GM12878 (cell line): ENCODE results near the gene FMN2. TPM values are rescaled to one million over a fixed set of nuclear protein-coding genes. Genes with fewer than 3 reads are reported as not detected.

Experiments
- ATAC-seq: fragments of 200-7000 bp; cut with Tn5 transposase; 3 replicates; pipeline ENCODE4 v1.9.1; 2020; ENCODE audit warnings: mild to moderate bottlenecking, moderate library complexity
- BruUV-seq: library from RNA; stranded (reverse); fragments of 400-500 nt; replicated peaks from 2 replicates; lab custom pipeline; 2021; lab: Mats Ljungman, UMichigan
- CTCF ChIA-PET: fragments of 300-600 bp; sonication (Branson Sonifier 250); formaldehyde crosslinking; extraction: SDS; loops from one replicate; lab custom pipeline; 2021; ENCODE audit warnings: inconsistent platforms; lab: Yijun Ruan, JAX
- POLR2A ChIA-PET: fragments of 350-600 bp; formaldehyde crosslinking; extraction: SDS; loops from one replicate; lab custom pipeline; 2021; ENCODE audit warnings: inconsistent platforms; lab: Charles Lee
- RAD21 ChIA-PET: fragments of 300-600 bp; sonication (Branson Sonifier 250); formaldehyde crosslinking; loops from one replicate; lab custom pipeline; 2023; ENCODE audit warnings: antibody characterized with exemption; ENCODE audit not compliant: unreplicated experiment; lab: Charles Lee
- SMC1A ChIA-PET: fragments of 300-600 bp; sonication (Branson Sonifier 250); formaldehyde crosslinking; loops from one replicate; lab custom pipeline; 2023; ENCODE audit not compliant: unreplicated experiment, uncharacterized antibody; lab: Charles Lee
- DNase-seq: peaks from one replicate; pipeline ENCODE4 v3.0.0-alpha.2; 2011; ENCODE audit warnings: low read depth, low spot score
- FAIRE-seq: peaks from 3 replicates; lab custom pipeline; 2011; peaks lifted over from hg19 to GRCh38; lab: Jason Lieb, UNC
- H2AFZ ChIP-seq: 2 replicates; pipeline ENCODE4 v1.6.0; 2011; ENCODE audit warnings: low read depth, low read length, control low read depth; ENCODE audit not compliant: control insufficient read depth
- H3K27ac ChIP-seq: 2 replicates; pipeline ENCODE4 v1.5.1; 2011; ENCODE audit warnings: control low read depth; ENCODE audit not compliant: control insufficient read depth, insufficient read depth
- H3K27me3 ChIP-seq, 2 experiments: replicated peaks in 1 of 2; 2 replicates each; pipeline versions ENCODE4 v1.6.0 to v1.6.1; 2011; ENCODE audit warnings: low read length in 1 of 2; ENCODE audit not compliant: control insufficient read depth in 2 of 2, insufficient read depth in 2 of 2
- H3K36me3 ChIP-seq, 2 experiments: 2 replicates each; pipeline ENCODE4 v1.5.1; 2011; ENCODE audit warnings: low read length in 1 of 2; ENCODE audit not compliant: control insufficient read depth in 2 of 2, insufficient read depth in 2 of 2
- H3K4me1 ChIP-seq: 2 replicates; pipeline ENCODE4 v1.6.1; 2011; ENCODE audit warnings: mild to moderate bottlenecking, low read length, moderate library complexity, mixed read lengths; ENCODE audit not compliant: control insufficient read depth, insufficient read depth
- H3K4me2 ChIP-seq: 2 replicates; pipeline ENCODE4 v1.6.0; 2011; ENCODE audit warnings: control low read depth; ENCODE audit not compliant: control insufficient read depth, insufficient read depth
- H3K4me3 ChIP-seq: fragments of 200-600 bp; sonication (generic); 2 replicates; pipeline ENCODE4 v1.5.1; 2016
- H3K79me2 ChIP-seq: 2 replicates; pipeline ENCODE4 v1.6.0; 2011; ENCODE audit warnings: low read length; ENCODE audit not compliant: control insufficient read depth, insufficient read depth
- H3K9ac ChIP-seq: 2 replicates; pipeline ENCODE4 v1.8.0; 2011; ENCODE audit warnings: low read length, control low read depth, mixed read lengths; ENCODE audit not compliant: control insufficient read depth, insufficient read depth
- H3K9me3 ChIP-seq: replicated peaks from 3 replicates; pipeline ENCODE4 v1.5.1; 2011; ENCODE audit warnings: mild to moderate bottlenecking, low read length; ENCODE audit not compliant: control insufficient read depth, insufficient read depth
- H4K20me1 ChIP-seq: 2 replicates; pipeline ENCODE4 v1.6.0; 2011; ENCODE audit not compliant: control insufficient read depth, insufficient read depth
- CBFB ChIP-seq: IDR thresholded peaks from 2 replicates; pipeline ENCODE4 v1.6.1; 2016; ENCODE audit warnings: antibody characterized with exemption, low read depth
- E4F1 ChIP-seq: fragments of 450-650 bp; IDR thresholded peaks from 2 replicates; pipeline ENCODE4 v1.6.1; 2018; ENCODE audit warnings: borderline replicate concordance, mild to moderate bottlenecking; ENCODE audit not compliant: partially characterized antibody
- EP300 ChIP-seq, 2 experiments: fragments of 150-350 bp in 1 of 2; IDR thresholded peaks; 2 replicates each; pipeline ENCODE4 v1.6.1; 2011 to 2012; ENCODE audit warnings: low read depth in 2 of 2, low read length in 2 of 2, borderline replicate concordance in 1 of 2, improper control_type of control experiment in 1 of 2, inconsistent platforms in 1 of 2; ENCODE audit not compliant: control insufficient read depth in 1 of 2
- ETV6 ChIP-seq, 2 experiments: fragments of 450-650 bp in 1 of 2; IDR thresholded peaks in 1 of 2; conservative IDR thresholded peaks in 1 of 2; 2 replicates each; pipeline ENCODE4 v1.6.1; 2014; ENCODE audit warnings: antibody characterized with exemption in 1 of 2, borderline replicate concordance in 1 of 2, low read depth in 1 of 2, mild to moderate bottlenecking in 1 of 2, moderate library complexity in 1 of 2
- HDGF ChIP-seq: fragments of 450-650 bp; IDR thresholded peaks from 2 replicates; pipeline ENCODE4 v1.6.1; 2016; ENCODE audit warnings: antibody characterized with exemption
- KAT2A ChIP-seq: conservative IDR thresholded peaks from 2 replicates; pipeline ENCODE4 v1.6.1; 2011; ENCODE audit warnings: low read depth, low read length; ENCODE audit not compliant: control insufficient read depth
- LARP7 ChIP-seq: fragments of 450-650 bp; IDR thresholded peaks from 2 replicates; pipeline ENCODE4 v1.6.1; 2017; ENCODE audit warnings: mild to moderate bottlenecking
- PAX8 ChIP-seq: fragments of 450-650 bp; IDR thresholded peaks from 2 replicates; pipeline ENCODE4 v1.6.1; 2017; ENCODE audit warnings: mild to moderate bottlenecking, moderate library complexity
- SMC3 ChIP-seq: IDR thresholded peaks from 2 replicates; pipeline ENCODE4 v1.6.1; 2011; ENCODE audit warnings: low read length, improper control_type of control experiment, borderline replicate concordance
- STAT1 ChIP-seq: fragments of 450-650 bp; conservative IDR thresholded peaks from 2 replicates; pipeline ENCODE4 v1.6.1; 2014; ENCODE audit warnings: antibody characterized with exemption, mild to moderate bottlenecking
- WGBS: methylation state at CpG from one replicate; pipeline ENCODE4 v1.1.6; 2016; ENCODE audit warnings: low lambda C conversion rate; ENCODE audit not compliant: insufficient replicate concordance, insufficient coverage; ENCODE audit errors: missing lambda C conversion rate; 5-methylcytosine and 5-hydroxymethylcytosine counted together
- in situ Hi-C: fragments of 300-500 bp; cut with MboI; formaldehyde crosslinking; loops from 9 replicates; pipeline ENCODE4 v1.14.3; 2018; ENCODE audit warnings: mixed read lengths
- intact Hi-C: fragments of 100-400 bp; cut with micrococcal nuclease; formaldehyde crosslinking; loops from one replicate; pipeline ENCODE4 v1.14.2; 2022; ENCODE audit not compliant: unreplicated experiment
- polyA plus RNA-seq, 11 experiments: library from polyadenylated mRNA; depleted of rRNA in 4 of 11; unstranded in 6 of 11; stranded (reverse) in 5 of 11; fragments of >200 nt; fragmentation: Nextera tagmentation in 4 of 11; fragmentation: Illumina TruSeq in 1 of 11; extraction: Ambion mirVana in 4 of 11; extraction: Trizol in 1 of 11; gene quantifications; 1 replicate in 1 of 11; 2 replicates in 10 of 11; pipeline versions ENCODE4 v1.2.1 to v1.2.3, GENCODE V29; 2011 to 2016; ENCODE audit warnings: inconsistent platforms in 2 of 11, missing spikeins in 2 of 11, low read depth in 1 of 11
- total RNA-seq, 4 experiments: library from RNA; depleted of rRNA in 3 of 4; stranded (reverse); fragments of >200 nt in 3 of 4; fragmentation: Illumina TruSeq in 1 of 4; extraction: Trizol in 1 of 4; gene quantifications; 2 replicates each; pipeline versions ENCODE4 v1.2.1 to v1.2.3, GENCODE V29; 2013 to 2021
- TF ChIP-seq, protein P1 (sequence below): fragments of 450-650 bp; formaldehyde crosslinking; IDR thresholded peaks from 2 replicates; pipeline ENCODE4 v1.4.0; 2022; ENCODE audit warnings: mild to moderate bottlenecking, moderate library complexity
- TF ChIP-seq, protein P2 (sequence below): fragments of 450-650 bp; IDR thresholded peaks from 2 replicates; pipeline ENCODE4 v1.6.1; 2016; ENCODE audit warnings: mild to moderate bottlenecking
- TF ChIP-seq, protein P3 (sequence below): fragments of 450-650 bp; IDR thresholded peaks from 2 replicates; pipeline ENCODE4 v1.6.1; 2018; ENCODE audit warnings: mild to moderate bottlenecking, low read depth, moderate library complexity; ENCODE audit not compliant: partially characterized antibody

Gene FMN2
- total and polyA plus RNA-seq, 10 of the 15 experiments (the other 5 are each of a cell fraction or from before 2014, with no cell fraction given), result 0.60 TPM; not detected in 9

DNA sequence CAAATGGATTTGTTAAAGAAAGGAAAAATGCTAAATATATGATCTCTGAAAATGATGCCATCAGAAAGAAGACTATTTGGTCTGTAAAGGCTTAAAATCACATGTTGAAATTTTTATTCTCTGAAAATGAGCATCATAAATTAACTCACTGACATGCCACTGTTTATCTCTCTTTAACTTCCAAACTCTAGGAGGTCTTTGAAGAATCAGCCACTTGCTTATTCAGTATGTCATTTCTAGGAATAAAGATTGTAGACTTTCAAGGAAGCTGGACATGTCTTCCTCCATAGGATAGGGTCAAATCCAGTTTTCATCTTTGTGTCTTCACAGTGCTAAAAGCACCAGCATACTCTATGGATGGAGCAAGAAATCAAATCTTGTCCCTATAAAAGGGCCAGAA is 147.6 kb downstream of the FMN2 start (continued):
- no peak for TF ChIP-seq E4F1
- TF ChIP-seq, protein P1, sequence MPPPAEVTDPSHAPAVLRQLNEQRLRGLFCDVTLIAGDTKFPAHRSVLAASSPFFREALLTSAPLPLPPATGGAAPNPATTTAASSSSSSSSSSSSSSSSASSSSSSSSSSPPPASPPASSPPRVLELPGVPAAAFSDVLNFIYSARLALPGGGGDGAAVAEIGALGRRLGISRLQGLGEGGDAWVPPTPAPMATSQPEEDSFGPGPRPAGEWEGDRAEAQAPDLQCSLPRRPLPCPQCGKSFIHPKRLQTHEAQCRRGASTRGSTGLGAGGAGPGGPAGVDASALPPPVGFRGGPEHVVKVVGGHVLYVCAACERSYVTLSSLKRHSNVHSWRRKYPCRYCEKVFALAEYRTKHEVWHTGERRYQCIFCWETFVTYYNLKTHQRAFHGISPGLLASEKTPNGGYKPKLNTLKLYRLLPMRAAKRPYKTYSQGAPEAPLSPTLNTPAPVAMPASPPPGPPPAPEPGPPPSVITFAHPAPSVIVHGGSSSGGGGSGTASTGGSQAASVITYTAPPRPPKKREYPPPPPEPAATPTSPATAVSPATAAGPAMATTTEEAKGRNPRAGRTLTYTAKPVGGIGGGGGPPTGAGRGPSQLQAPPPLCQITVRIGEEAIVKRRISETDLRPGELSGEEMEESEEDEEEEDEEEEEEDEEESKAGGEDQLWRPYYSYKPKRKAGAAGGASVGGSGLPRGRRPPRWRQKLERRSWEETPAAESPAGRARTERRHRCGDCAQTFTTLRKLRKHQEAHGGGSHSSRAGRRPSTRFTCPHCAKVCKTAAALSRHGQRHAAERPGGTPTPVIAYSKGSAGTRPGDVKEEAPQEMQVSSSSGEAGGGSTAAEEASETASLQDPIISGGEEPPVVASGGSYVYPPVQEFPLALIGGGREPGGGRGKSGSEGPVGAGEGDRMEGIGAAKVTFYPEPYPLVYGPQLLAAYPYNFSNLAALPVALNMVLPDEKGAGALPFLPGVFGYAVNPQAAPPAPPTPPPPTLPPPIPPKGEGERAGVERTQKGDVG (CRISPR knock-in tag), result no peak

DNA sequence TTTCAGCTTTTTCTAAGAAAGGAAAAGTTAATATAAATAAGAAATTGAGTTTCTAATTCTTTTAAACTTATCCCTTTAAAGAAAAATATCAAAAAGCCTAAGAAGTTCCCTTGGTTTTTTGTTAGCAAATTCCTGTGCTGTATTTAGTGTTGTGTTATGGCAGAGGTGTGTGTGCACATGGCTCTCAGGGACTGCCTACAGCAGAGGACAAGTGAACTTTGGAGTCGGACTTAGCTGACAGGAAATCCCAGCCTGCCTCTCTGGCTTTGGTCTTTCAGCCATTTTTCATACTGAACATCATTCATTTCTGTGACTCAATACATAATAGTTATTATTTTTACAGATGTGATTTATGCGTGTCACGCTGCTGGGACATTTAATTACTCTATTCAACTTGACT is 149.6 kb downstream of the FMN2 start:
- H3K4me1 ChIP-seq, result no peaks in the 10 kb centered on the region
- POLR2A ChIA-PET, result no interaction called here
- DNase-seq (no peak), ATAC-seq (no peak), FAIRE-seq (no peak)
- no peaks in the 10 kb centered on the region for H3K79me2 ChIP-seq
- no peak overlapping the region for H3K4me3 ChIP-seq
- no TSS peak for BruUV-seq
- RAD21 ChIA-PET, result no interaction called here
- TF ChIP-seq HDGF (no peak), STAT1 (no peak), PAX8 (no peak), LARP7 (no peak), KAT2A (no peak), SMC3 (no peak), EP300 (IDR thresholded peaks at IDR 0.05; ENCODE audit: borderline replicate concordance in 1 of 2, control insufficient read depth in 1 of 2, low read depth in 2 of 2, low read length in 2 of 2) (no peak), ETV6 (conservative IDR thresholded peaks at IDR 0.05 in 1 of 2, IDR thresholded peaks at IDR 0.05 in 1 of 2; ENCODE audit: borderline replicate concordance in 1 of 2, low read depth in 1 of 2) (no peak), CBFB (no peak)
- TF ChIP-seq, protein P2, sequence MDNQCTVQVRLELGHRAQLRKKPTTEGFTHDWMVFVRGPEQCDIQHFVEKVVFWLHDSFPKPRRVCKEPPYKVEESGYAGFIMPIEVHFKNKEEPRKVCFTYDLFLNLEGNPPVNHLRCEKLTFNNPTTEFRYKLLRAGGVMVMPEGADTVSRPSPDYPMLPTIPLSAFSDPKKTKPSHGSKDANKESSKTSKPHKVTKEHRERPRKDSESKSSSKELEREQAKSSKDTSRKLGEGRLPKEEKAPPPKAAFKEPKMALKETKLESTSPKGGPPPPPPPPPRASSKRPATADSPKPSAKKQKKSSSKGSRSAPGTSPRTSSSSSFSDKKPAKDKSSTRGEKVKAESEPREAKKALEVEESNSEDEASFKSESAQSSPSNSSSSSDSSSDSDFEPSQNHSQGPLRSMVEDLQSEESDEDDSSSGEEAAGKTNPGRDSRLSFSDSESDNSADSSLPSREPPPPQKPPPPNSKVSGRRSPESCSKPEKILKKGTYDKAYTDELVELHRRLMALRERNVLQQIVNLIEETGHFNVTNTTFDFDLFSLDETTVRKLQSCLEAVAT, result no peak
- TF ChIP-seq, protein P3, sequence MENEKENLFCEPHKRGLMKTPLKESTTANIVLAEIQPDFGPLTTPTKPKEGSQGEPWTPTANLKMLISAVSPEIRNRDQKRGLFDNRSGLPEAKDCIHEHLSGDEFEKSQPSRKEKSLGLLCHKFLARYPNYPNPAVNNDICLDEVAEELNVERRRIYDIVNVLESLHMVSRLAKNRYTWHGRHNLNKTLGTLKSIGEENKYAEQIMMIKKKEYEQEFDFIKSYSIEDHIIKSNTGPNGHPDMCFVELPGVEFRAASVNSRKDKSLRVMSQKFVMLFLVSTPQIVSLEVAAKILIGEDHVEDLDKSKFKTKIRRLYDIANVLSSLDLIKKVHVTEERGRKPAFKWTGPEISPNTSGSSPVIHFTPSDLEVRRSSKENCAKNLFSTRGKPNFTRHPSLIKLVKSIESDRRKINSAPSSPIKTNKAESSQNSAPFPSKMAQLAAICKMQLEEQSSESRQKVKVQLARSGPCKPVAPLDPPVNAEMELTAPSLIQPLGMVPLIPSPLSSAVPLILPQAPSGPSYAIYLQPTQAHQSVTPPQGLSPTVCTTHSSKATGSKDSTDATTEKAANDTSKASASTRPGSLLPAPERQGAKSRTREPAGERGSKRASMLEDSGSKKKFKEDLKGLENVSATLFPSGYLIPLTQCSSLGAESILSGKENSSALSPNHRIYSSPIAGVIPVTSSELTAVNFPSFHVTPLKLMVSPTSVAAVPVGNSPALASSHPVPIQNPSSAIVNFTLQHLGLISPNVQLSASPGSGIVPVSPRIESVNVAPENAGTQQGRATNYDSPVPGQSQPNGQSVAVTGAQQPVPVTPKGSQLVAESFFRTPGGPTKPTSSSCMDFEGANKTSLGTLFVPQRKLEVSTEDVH, result no peak
- intact Hi-C loops (no loop called here), in situ Hi-C loops (no loop called here)
- H3K4me2 ChIP-seq, result no peak overlapping the region
- H3K27ac ChIP-seq, result no peak overlapping the region
- H4K20me1 ChIP-seq, result no peaks in the 10 kb centered on the region
- no peak overlapping the region for H3K9ac ChIP-seq
- H3K27me3 ChIP-seq, result no peaks in the 10 kb centered on the region
- H3K9me3 ChIP-seq, result no peaks in the 10 kb centered on the region; the same call in 2 of the 3 replicates
- CTCF ChIA-PET, result no interaction called here
- no peaks in the 10 kb centered on the region for H3K36me3 ChIP-seq
- SMC1A ChIA-PET, result no interaction called here
- no peak overlapping the region for H2AFZ ChIP-seq
- WGBS, result 66% methylated on average over 3 of the region's 3 CpGs
